OCI-LY1 (cell line): ENCODE data around the gene OR6S1.
"Not testable (repeated sequence)": the region's sequence is repeated elsewhere in the genome, so short reads cannot be mapped to it uniquely, and the experiment has no call there.

Source experiments
- EZH2 ChIP-seq: fragments of 200-600 bp; sonication (generic), shearing (Covaris generic); IDR thresholded peaks from 2 replicates; pipeline ENCODE4 v1.8.0; 2017; ENCODE audit warnings: borderline replicate concordance, mixed run types, mild to moderate bottlenecking, antibody characterized with exemption, low read length, moderate library complexity, mixed read lengths
- TF ChIP-seq, protein P1 (sequence below): fragments of 200-600 bp; sonication (generic), shearing (Covaris generic); IDR thresholded peaks from 2 replicates; pipeline ENCODE4 v1.5.1; 2017; ENCODE audit warnings: mild to moderate bottlenecking, antibody characterized with exemption, low read length, moderate library complexity, mixed read lengths

DNA sequence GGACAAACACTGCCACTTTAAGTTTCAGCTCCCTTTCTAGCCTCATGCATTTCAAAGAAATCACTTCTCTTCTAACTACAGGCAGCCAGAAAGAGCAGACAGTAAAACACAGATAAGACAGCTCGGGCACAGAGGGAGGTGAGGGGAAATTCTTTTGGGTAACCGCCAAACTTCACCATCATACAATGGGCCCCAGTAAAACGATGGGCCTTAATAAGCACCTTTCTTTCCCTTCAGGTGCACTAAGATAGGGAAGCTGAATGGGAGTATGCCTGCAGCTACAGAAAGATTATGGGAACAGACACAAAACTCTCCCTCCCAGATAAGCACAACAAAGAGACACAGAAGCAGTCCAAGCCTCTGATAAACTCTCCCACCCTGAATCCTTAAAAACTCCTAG is 1.3 kb upstream of the OR6S1 start:
- TF ChIP-seq, protein P1, sequence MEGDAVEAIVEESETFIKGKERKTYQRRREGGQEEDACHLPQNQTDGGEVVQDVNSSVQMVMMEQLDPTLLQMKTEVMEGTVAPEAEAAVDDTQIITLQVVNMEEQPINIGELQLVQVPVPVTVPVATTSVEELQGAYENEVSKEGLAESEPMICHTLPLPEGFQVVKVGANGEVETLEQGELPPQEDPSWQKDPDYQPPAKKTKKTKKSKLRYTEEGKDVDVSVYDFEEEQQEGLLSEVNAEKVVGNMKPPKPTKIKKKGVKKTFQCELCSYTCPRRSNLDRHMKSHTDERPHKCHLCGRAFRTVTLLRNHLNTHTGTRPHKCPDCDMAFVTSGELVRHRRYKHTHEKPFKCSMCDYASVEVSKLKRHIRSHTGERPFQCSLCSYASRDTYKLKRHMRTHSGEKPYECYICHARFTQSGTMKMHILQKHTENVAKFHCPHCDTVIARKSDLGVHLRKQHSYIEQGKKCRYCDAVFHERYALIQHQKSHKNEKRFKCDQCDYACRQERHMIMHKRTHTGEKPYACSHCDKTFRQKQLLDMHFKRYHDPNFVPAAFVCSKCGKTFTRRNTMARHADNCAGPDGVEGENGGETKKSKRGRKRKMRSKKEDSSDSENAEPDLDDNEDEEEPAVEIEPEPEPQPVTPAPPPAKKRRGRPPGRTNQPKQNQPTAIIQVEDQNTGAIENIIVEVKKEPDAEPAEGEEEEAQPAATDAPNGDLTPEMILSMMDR = not testable (repeated sequence)
- not testable (repeated sequence) for TF ChIP-seq EZH2
